ENCODE results near the gene SIRT5. TPM values are rescaled to one million over a fixed set of nuclear protein-coding genes. Genes with fewer than 3 reads are reported as not detected.

The SIRT5 gene
- total RNA-seq, 4 donors from 2014 or later: 10.5 to 20.4 (median 12.4) TPM

DNA sequence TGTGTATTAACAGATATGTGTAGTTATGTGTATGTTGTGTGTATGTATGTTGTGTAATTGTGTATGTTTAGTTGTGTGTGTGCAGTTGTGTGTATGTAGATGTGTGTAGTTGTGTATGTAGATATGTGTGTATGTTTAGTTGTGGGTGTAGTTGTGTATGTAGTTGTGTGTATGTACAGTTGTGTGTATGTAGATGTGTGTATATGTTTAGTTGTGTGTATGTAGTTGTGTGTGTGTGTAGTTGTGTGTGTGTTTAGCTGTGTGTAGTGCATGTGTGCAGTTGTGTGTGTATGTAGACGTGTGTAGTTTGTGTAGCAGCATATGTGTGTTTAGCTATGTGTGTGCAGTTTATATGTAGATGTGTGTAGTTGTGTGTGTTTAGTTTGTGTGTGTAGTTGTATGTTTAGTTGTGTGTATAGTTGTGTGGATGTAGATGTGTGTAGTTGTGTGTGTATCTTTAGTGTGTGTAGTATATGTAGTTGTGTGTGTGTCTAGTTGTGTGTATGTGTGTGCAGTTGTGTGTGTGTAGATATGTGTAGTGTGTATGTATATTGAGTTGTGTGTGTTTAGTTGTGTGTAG lies 16.3 kb downstream of the SIRT5 start:
- no peaks in the 10 kb centered on the region for H3K27me3 ChIP-seq
- peaks cover 29 to 30% of the 10 kb centered on the region in 2 donors for H3K36me3 ChIP-seq
- 93% methylated on average over 1 of the region's 1 CpG for WGBS, 2 donors
- no peaks in the 10 kb centered on the region for H3K9me3 ChIP-seq
- no peak overlapping the region for H3K4me3 ChIP-seq (replicated peaks in 1 of 3)
- TF ChIP-seq POLR2A (IDR thresholded peaks at IDR 0.05): no peak
- TF ChIP-seq, protein P1, sequence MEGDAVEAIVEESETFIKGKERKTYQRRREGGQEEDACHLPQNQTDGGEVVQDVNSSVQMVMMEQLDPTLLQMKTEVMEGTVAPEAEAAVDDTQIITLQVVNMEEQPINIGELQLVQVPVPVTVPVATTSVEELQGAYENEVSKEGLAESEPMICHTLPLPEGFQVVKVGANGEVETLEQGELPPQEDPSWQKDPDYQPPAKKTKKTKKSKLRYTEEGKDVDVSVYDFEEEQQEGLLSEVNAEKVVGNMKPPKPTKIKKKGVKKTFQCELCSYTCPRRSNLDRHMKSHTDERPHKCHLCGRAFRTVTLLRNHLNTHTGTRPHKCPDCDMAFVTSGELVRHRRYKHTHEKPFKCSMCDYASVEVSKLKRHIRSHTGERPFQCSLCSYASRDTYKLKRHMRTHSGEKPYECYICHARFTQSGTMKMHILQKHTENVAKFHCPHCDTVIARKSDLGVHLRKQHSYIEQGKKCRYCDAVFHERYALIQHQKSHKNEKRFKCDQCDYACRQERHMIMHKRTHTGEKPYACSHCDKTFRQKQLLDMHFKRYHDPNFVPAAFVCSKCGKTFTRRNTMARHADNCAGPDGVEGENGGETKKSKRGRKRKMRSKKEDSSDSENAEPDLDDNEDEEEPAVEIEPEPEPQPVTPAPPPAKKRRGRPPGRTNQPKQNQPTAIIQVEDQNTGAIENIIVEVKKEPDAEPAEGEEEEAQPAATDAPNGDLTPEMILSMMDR (IDR thresholded peaks at IDR 0.05): no peak
- intact Hi-C loops (cut with DNase I): no loop called here
- no peak overlapping the region for H3K27ac ChIP-seq
- no peak for DNase-seq
- H3K4me1 ChIP-seq: no peaks in the 10 kb centered on the region

DNA sequence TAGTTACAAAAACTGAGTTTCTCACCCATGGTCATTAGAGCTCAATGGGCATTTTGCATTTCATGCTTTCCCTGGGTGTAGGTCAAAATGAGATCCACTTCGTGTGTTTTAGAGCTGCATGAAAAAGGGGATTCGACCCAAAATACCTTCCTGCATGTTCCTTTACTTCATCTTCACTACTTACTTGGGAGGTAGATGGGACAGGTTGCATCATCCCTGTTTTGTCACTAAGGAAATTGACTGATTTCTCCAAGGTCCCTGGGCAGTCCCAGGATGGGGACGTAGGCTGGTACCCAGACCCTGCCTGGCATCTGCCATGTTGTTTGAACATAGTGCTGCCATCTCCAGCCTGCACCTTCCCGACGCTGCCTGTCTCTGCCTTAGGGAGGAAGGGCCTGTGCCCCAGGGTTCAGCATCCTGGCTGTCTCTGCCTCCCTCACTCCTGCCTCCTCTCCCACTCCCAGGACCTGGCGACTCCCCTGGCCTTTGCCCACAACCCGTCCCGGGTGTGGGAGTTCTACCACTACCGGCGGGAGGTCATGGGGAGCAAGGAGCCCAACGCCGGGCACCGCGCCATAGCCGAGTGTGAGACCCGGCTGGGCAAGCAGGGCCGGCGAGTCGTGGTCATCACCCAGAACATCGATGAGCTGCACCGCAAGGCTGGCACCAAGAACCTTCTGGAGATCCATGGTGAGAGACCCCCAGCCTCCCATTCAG lies 17.0 kb downstream of the SIRT5 start:
- TF ChIP-seq, protein P1 (IDR thresholded peaks at IDR 0.05): no peak
- H3K4me3 ChIP-seq (replicated peaks in 1 of 3): no peak overlapping the region
- H3K9me3 ChIP-seq: no peaks in the 10 kb centered on the region
- 96% methylated on average over 13 to 17 of the region's 21 CpGs for WGBS, 2 donors
- intact Hi-C loops (cut with DNase I): no loop called here
- DNase-seq: no peak
- no peaks in the 10 kb centered on the region for H3K27me3 ChIP-seq
- H3K27ac ChIP-seq: no peak overlapping the region
- no peaks in the 10 kb centered on the region for H3K4me1 ChIP-seq
- peaks cover 30 to 31% of the 10 kb centered on the region in 2 donors for H3K36me3 ChIP-seq

DNA sequence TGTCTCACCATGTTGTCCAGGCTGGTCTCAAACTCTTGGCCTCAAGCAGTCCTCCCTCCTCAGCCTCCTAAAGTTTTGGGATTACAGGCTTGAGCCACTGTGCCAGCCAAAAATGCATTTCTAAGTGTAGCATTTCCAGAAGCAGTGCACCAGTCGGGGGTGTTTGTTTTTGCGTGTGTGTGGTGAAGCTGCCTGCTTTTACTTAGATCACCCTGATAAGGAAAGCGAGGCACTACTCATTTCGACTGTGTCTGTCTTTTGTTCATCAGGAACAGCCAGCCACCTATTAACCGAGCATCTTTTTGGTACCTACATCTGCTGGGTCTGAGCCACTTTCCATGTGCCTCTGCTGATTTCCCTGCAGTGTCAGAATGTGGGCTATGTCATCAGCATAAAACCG lies 18.7 kb downstream of the SIRT5 start:
- DNase-seq: no peak
- no peaks in the 10 kb centered on the region for H3K4me1 ChIP-seq
- WGBS, 2 donors: 81 to 83% methylated on average over 6 of the region's 6 CpGs
- H3K4me3 ChIP-seq (replicated peaks in 1 of 3): no peak overlapping the region
- H3K27me3 ChIP-seq: no peaks in the 10 kb centered on the region
- intact Hi-C loops (cut with DNase I): no loop called here
- no peak overlapping the region for H3K27ac ChIP-seq
- TF ChIP-seq POLR2A (IDR thresholded peaks at IDR 0.05): no peak
- TF ChIP-seq, protein P1 (IDR thresholded peaks at IDR 0.05): no peak
- no peaks in the 10 kb centered on the region for H3K9me3 ChIP-seq
- H3K36me3 ChIP-seq: peaks cover 30 to 32% of the 10 kb centered on the region in 2 donors

DNA sequence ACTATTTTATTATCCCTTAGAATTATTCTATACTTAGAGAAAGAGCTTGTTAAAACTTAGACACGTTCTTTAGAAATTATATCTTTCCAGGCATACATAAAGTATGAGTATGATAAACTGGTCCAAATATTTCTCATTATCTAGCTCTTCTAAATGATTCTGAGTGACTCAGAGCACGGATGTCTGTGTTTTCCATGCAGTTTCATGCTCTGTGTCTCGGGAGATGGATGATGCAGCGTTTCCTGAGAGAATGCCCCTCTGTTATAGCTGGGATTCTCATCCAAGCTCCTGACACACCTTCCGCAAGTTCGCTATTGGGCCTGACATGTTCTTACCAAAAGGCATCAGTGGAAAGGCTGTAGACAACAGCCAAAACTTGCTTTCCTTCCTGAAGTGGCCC lies 19.3 kb downstream of the SIRT5 start:
- DNase-seq: no peak
- H3K4me3 ChIP-seq (replicated peaks in 1 of 3): no peak overlapping the region
- peaks cover 24 to 32% of the 10 kb centered on the region in 2 donors for H3K36me3 ChIP-seq
- H3K4me1 ChIP-seq: no peaks in the 10 kb centered on the region
- whole genome bisulfite sequencing, 2 donors: 93 to 94% methylated on average over 6 of the region's 6 CpGs
- intact Hi-C loops (cut with DNase I): no loop called here
- no peaks in the 10 kb centered on the region for H3K9me3 ChIP-seq
- TF ChIP-seq, protein P1 (IDR thresholded peaks at IDR 0.05): no peak
- TF ChIP-seq POLR2A (IDR thresholded peaks at IDR 0.05): no peak
- no peak overlapping the region for H3K27ac ChIP-seq
- H3K27me3 ChIP-seq: no peaks in the 10 kb centered on the region

DNA sequence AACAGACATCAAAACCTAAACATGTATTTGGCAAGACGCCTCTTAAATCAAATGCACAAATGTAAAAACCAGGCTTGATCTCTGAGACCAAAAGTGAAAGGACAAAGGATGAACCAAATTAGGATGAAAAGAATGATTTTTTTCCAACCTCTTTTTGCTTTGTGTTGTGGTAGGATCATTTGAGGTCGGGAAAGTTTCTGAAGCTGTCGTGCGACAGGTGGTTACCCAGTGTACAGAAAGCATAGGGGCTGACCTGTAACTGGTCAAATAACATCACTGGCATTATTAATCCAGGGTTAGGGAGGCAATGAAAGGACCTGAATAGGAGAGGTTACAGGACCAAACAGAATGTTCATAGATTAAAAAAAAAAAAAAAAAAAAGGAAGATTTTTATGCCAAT lies 22.7 kb downstream of the SIRT5 start:
- Histone ChIP-seq H3K9me3 (no peaks in the 10 kb centered on the region), H3K4me1 (no peaks in the 10 kb centered on the region), H3K4me3 (replicated peaks in 1 of 3) (no peak overlapping the region), H3K27ac (no peak overlapping the region), H3K36me3 (peaks cover 27 to 39% of the 10 kb centered on the region in 2 donors), H3K27me3 (no peaks in the 10 kb centered on the region)
- no peak for DNase-seq
- 97% methylated on average over 4 of the region's 4 CpGs for WGBS, 2 donors
- no peak for TF ChIP-seq POLR2A (IDR thresholded peaks at IDR 0.05)
- TF ChIP-seq, protein P1 (IDR thresholded peaks at IDR 0.05): no peak
- intact Hi-C loops (cut with DNase I): no loop called here

All from thyroid gland (tissue), 4 donors.